IMR-90 (cell line): ENCODE measurements around the gene SCRG1. TPM values are rescaled to one million over a fixed set of nuclear protein-coding genes. Genes with fewer than 3 reads are reported as not detected.

Experiments used
- ATAC-seq: fragments of 200-7000 bp; cut with Tn5 transposase; 2 replicates; pipeline ENCODE4 v1.9.1; 2020; ENCODE audit warnings: low read depth, mild to moderate bottlenecking, moderate library complexity
- BruUV-seq: library from RNA; stranded (reverse); fragments of 400-500 nt; replicated peaks from 2 replicates; lab custom pipeline; 2021; lab: Mats Ljungman, UMichigan
- CTCF ChIA-PET: fragments of 300-600 bp; formaldehyde crosslinking; extraction: SDS; loops from one replicate; lab custom pipeline; 2021; ENCODE audit warnings: antibody characterized with exemption; lab: Yijun Ruan, JAX
- POLR2A ChIA-PET: fragments of 300-600 bp; sonication (Branson Sonifier 250); formaldehyde crosslinking; loops from one replicate; lab custom pipeline; 2022; ENCODE audit warnings: antibody characterized with exemption; ENCODE audit not compliant: unreplicated experiment; lab: Charles Lee
- DNase-seq: peaks from one replicate; pipeline ENCODE4 v3.0.0; 2013
- H2AFZ ChIP-seq: replicated peaks from 2 replicates; pipeline ENCODE3; 2013; ENCODE audit warnings: low read length, mild to moderate bottlenecking; ENCODE audit not compliant: poor library complexity
- H2AK5ac ChIP-seq: 2 replicates; pipeline ENCODE4 v1.6.1; 2013; ENCODE audit warnings: low read depth, low read length, inconsistent platforms
- H2AK9ac ChIP-seq: replicated peaks from 2 replicates; pipeline ENCODE3; 2013; ENCODE audit warnings: mild to moderate bottlenecking, low read depth, low read length, moderate library complexity; ENCODE audit not compliant: poor library complexity
- H2BK120ac ChIP-seq: 2 replicates; pipeline ENCODE4 v1.6.1; 2013; ENCODE audit warnings: low read depth, low read length, inconsistent platforms
- H2BK15ac ChIP-seq: 3 replicates; pipeline ENCODE4 v1.6.1; 2013; ENCODE audit warnings: low read depth, low read length, inconsistent platforms
- H2BK20ac ChIP-seq: 2 replicates; pipeline ENCODE4 v1.6.1; 2013; ENCODE audit warnings: low read depth, mild to moderate bottlenecking, inconsistent platforms, low read length, moderate library complexity
- H2BK5ac ChIP-seq: 2 replicates; pipeline ENCODE4 v1.6.1; 2013; ENCODE audit warnings: mild to moderate bottlenecking, low read depth, low read length, inconsistent platforms; ENCODE audit not compliant: poor library complexity, severe bottlenecking
- H3K14ac ChIP-seq: replicated peaks from 2 replicates; pipeline ENCODE4 v1.6.1; 2013; ENCODE audit warnings: low read depth, low read length, inconsistent platforms
- H3K18ac ChIP-seq: 2 replicates; pipeline ENCODE4 v1.6.1; 2013; ENCODE audit warnings: low read depth, low read length, control low read depth
- H3K23ac ChIP-seq: 2 replicates; pipeline ENCODE4 v1.6.1; 2013; ENCODE audit warnings: low read depth, low read length, inconsistent platforms
- H3K27ac ChIP-seq: 2 replicates; pipeline ENCODE4 v1.5.1; 2013; ENCODE audit warnings: mild to moderate bottlenecking, control low read depth, low read length; ENCODE audit not compliant: insufficient read depth
- H3K27me3 ChIP-seq: 2 replicates; pipeline ENCODE4 v1.6.1; 2013; ENCODE audit warnings: low read length; ENCODE audit not compliant: control insufficient read depth, insufficient read depth
- H3K36me3 ChIP-seq: 2 replicates; pipeline ENCODE4 v1.6.1; 2013; ENCODE audit warnings: low read length, mixed read lengths; ENCODE audit not compliant: control insufficient read depth, insufficient read depth
- H3K4ac ChIP-seq: 2 replicates; pipeline ENCODE4 v1.6.1; 2013; ENCODE audit warnings: low read depth, low read length, inconsistent platforms
- H3K4me1 ChIP-seq: 2 replicates; pipeline ENCODE4 v1.6.1; 2013; ENCODE audit warnings: low read length, mixed read lengths; ENCODE audit not compliant: control insufficient read depth, insufficient read depth
- H3K4me2 ChIP-seq: 2 replicates; pipeline ENCODE4 v1.6.1; 2013; ENCODE audit warnings: low read depth, mild to moderate bottlenecking, control low read depth, low read length, moderate library complexity
- H3K4me3 ChIP-seq: 2 replicates; pipeline ENCODE4 v1.5.1; 2013; ENCODE audit warnings: low read depth, mild to moderate bottlenecking, control low read depth, low read length, moderate library complexity; ENCODE audit not compliant: insufficient read depth
- H3K56ac ChIP-seq: 2 replicates; pipeline ENCODE4 v1.6.1; 2013; ENCODE audit warnings: low read length, inconsistent platforms; ENCODE audit not compliant: insufficient read depth; ENCODE audit errors: extremely low read depth
- H3K79me1 ChIP-seq, 2 experiments: 2 replicates each; pipeline ENCODE4 v1.6.1; 2013; ENCODE audit warnings: low read length in 2 of 2, inconsistent platforms in 1 of 2, low read depth in 1 of 2
- H3K9ac ChIP-seq: 2 replicates; pipeline ENCODE4 v1.6.1; 2013; ENCODE audit warnings: low read depth, low read length, control low read depth
- H3K9me1 ChIP-seq: 2 replicates; pipeline ENCODE4 v1.6.1; 2013; ENCODE audit warnings: low read length, inconsistent platforms; ENCODE audit not compliant: insufficient read depth
- H3K9me3 ChIP-seq: 2 replicates; pipeline ENCODE4 v1.6.1; 2013; ENCODE audit warnings: low read length; ENCODE audit not compliant: control insufficient read depth, insufficient read depth
- H4K20me1 ChIP-seq: 2 replicates; pipeline ENCODE4 v1.6.1; 2013; ENCODE audit warnings: low read length, inconsistent platforms; ENCODE audit not compliant: insufficient read depth
- H4K5ac ChIP-seq: 2 replicates; pipeline ENCODE4 v1.6.1; 2013; ENCODE audit warnings: mild to moderate bottlenecking, low read depth, low read length, control low read depth
- H4K8ac ChIP-seq, 2 experiments: 2 replicates each; pipeline ENCODE4 v1.6.1; 2013; ENCODE audit warnings: low read depth in 2 of 2, low read length in 2 of 2, control low read depth in 1 of 2, inconsistent platforms in 1 of 2
- H4K91ac ChIP-seq: 2 replicates; pipeline ENCODE4 v1.6.1; 2013; ENCODE audit warnings: low read depth, low read length, inconsistent platforms; ENCODE audit not compliant: insufficient read depth
- MAFK ChIP-seq: IDR thresholded peaks from 2 replicates; pipeline ENCODE4 v1.6.1; 2012; ENCODE audit warnings: low read depth, low read length, improper control_type of control experiment
- MAZ ChIP-seq: IDR thresholded peaks from 2 replicates; pipeline ENCODE4 v1.6.1; 2012; ENCODE audit warnings: low read depth, mild to moderate bottlenecking, low read length, improper control_type of control experiment, moderate library complexity, borderline replicate concordance
- MXI1 ChIP-seq: IDR thresholded peaks from 2 replicates; pipeline ENCODE4 v1.6.1; 2012; ENCODE audit warnings: low read depth, mild to moderate bottlenecking, low read length, moderate library complexity, borderline replicate concordance
- POLR2A ChIP-seq: IDR thresholded peaks from 2 replicates; pipeline ENCODE4 v1.6.1; 2012; ENCODE audit warnings: mild to moderate bottlenecking, low read depth, low read length
- RCOR1 ChIP-seq: IDR thresholded peaks from 2 replicates; pipeline ENCODE4 v1.6.1; 2012; ENCODE audit warnings: mild to moderate bottlenecking, low read length, improper control_type of control experiment; ENCODE audit not compliant: insufficient replicate concordance
- SMC3 ChIP-seq: fragments of 150-350 bp; IDR thresholded peaks from 2 replicates; pipeline ENCODE4 v1.6.1; 2016; ENCODE audit warnings: low read depth, mild to moderate bottlenecking, antibody characterized with exemption, low read length, moderate library complexity
- WGBS, 2 experiments: methylation state at CpG; one replicate each; pipeline versions ENCODE4 v1.1.5 to v1.1.7; 2013; ENCODE audit warnings: missing lambda C conversion rate in 2 of 2; ENCODE audit not compliant: insufficient read length in 1 of 2; ENCODE audit errors: extremely low coverage in 2 of 2; 5-methylcytosine and 5-hydroxymethylcytosine counted together
- dilution Hi-C: fragments of 300-500 bp; cut with HindIII; formaldehyde crosslinking; loops from one replicate; pipeline ENCODE4 v1.14.3; 2018; ENCODE audit warnings: low sequenced_read_pairs; ENCODE audit not compliant: unreplicated experiment
- in situ Hi-C: fragments of 300-500 bp; cut with MboI; formaldehyde crosslinking; loops from 3 replicates; pipeline ENCODE4 v1.14.3; 2019; ENCODE audit warnings: low sequenced_read_pairs, inconsistent platforms, mixed read lengths
- intact Hi-C: fragments of 100-400 bp; cut with micrococcal nuclease; formaldehyde crosslinking; loops from 2 replicates; pipeline ENCODE4 v1.10.0; 2022
- polyA plus RNA-seq, 3 experiments: library from polyadenylated mRNA; depleted of rRNA; stranded (reverse); fragments of >200 nt; gene quantifications; 2 replicates each; pipeline ENCODE4 v1.2.3, GENCODE V29; 2012; ENCODE audit warnings: low replicate concordance in 1 of 3
- total RNA-seq: library from RNA; depleted of rRNA; stranded (reverse); fragments of >200 nt; gene quantifications from 2 replicates; pipeline ENCODE4 v1.2.3, GENCODE V29; 2012
- TF ChIP-seq, protein P1 (sequence below): conservative IDR thresholded peaks from 2 replicates; pipeline ENCODE4 v1.5.1; 2012; ENCODE audit warnings: mild to moderate bottlenecking, low read depth, low read length, improper control_type of control experiment

Gene SCRG1
- total and polyA plus RNA-seq, 2 of the 4 experiments (the other 2 are of a cell fraction) = under 0.01 to 0.22 TPM

DNA sequence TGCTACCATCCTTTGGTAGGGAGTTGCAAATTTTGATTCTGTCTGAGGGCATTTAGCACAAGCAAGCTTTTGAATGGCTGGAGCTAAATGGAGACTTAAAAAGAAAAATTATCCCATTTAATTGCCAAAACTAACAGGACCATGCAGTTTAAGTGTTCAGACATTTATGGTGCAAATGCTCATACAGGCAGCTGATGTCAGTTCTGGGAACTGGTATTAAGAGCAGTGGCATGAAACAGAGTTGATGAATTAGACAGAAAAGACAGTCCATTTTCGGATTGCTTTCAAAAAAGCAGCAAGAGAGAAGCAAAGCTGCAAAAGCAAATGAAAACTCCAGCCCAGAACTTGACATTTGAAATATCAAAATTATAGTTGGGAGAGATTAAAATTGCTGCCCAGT lies 1.3 kb downstream of the SCRG1 start:
- WGBS, 2 experiments = no CpG with 5 or more reads among the region's 1 CpG
- Histone ChIP-seq H2BK120ac (no peak overlapping the region), H3K4me2 (no peak overlapping the region)

More for the DNA sequence above, 1.3 kb downstream of the SCRG1 start:
- H3K27ac ChIP-seq = no peak overlapping the region
- no peak overlapping the region for H2AK9ac ChIP-seq
- CTCF ChIA-PET = no interaction called here
- no peak overlapping the region for H3K4ac ChIP-seq
- H4K20me1 ChIP-seq = no peaks in the 10 kb centered on the region
- BruUV-seq = no TSS peak
- H4K5ac ChIP-seq = no peak overlapping the region
- H3K4me1 ChIP-seq = no peaks in the 10 kb centered on the region
- no peaks in the 10 kb centered on the region for H3K27me3 ChIP-seq
- no peaks in the 10 kb centered on the region for H3K36me3 ChIP-seq
- H3K9me3 ChIP-seq = no peaks in the 10 kb centered on the region
- TF ChIP-seq MAZ (no peak), MXI1 (no peak), MAFK (no peak), RCOR1 (no peak), SMC3 (no peak), POLR2A (no peak)
- TF ChIP-seq, protein P1, sequence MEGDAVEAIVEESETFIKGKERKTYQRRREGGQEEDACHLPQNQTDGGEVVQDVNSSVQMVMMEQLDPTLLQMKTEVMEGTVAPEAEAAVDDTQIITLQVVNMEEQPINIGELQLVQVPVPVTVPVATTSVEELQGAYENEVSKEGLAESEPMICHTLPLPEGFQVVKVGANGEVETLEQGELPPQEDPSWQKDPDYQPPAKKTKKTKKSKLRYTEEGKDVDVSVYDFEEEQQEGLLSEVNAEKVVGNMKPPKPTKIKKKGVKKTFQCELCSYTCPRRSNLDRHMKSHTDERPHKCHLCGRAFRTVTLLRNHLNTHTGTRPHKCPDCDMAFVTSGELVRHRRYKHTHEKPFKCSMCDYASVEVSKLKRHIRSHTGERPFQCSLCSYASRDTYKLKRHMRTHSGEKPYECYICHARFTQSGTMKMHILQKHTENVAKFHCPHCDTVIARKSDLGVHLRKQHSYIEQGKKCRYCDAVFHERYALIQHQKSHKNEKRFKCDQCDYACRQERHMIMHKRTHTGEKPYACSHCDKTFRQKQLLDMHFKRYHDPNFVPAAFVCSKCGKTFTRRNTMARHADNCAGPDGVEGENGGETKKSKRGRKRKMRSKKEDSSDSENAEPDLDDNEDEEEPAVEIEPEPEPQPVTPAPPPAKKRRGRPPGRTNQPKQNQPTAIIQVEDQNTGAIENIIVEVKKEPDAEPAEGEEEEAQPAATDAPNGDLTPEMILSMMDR = no peak
- no peaks in the 10 kb centered on the region for H3K9me1 ChIP-seq
- no peak overlapping the region for H4K8ac ChIP-seq
- no peak overlapping the region for H2AK5ac ChIP-seq
- no peak overlapping the region for H2BK5ac ChIP-seq
- no peak for DNase-seq
- no peak overlapping the region for H3K14ac ChIP-seq
- in situ Hi-C loops (no loop called here), intact Hi-C loops (no loop called here), dilution Hi-C loops (no loop called here)
- H3K23ac ChIP-seq = no peak overlapping the region
- POLR2A ChIA-PET = no interaction called here
- H2BK15ac ChIP-seq = no peak overlapping the region
- ATAC-seq = no peak
- H3K56ac ChIP-seq = no peak overlapping the region
- H3K9ac ChIP-seq = no peak overlapping the region
- H2BK20ac ChIP-seq = no peak overlapping the region
- no peak overlapping the region for H2AFZ ChIP-seq
- H3K79me1 ChIP-seq = no peaks in the 10 kb centered on the region
- no peak overlapping the region for H4K91ac ChIP-seq
- no peak overlapping the region for H3K18ac ChIP-seq
- H3K4me3 ChIP-seq = no peak overlapping the region
